Peyer's patch (tissue), 4 donors: ENCODE data around the gene RGS5.

Experiments used
- POLR2A ChIP-seq, 2 donors: fragments of 450-650 bp; IDR thresholded peaks; one replicate each; pipeline ENCODE4 v1.5.1; 2017; ENCODE audit warnings: antibody characterized with exemption in 2 of 2, mild to moderate bottlenecking in 2 of 2, moderate library complexity in 2 of 2
- TF ChIP-seq, protein P1 (sequence below), 6 experiments: fragments of 450-650 bp in 4 of 6; fragments of 200-600 bp in 2 of 6; sonication (generic) in 1 of 6; IDR thresholded peaks; one replicate each; pipeline ENCODE4 v1.5.1; 2017 to 2019; ENCODE audit warnings: antibody characterized with exemption in 6 of 6, mild to moderate bottlenecking in 3 of 6, moderate library complexity in 1 of 6

DNA sequence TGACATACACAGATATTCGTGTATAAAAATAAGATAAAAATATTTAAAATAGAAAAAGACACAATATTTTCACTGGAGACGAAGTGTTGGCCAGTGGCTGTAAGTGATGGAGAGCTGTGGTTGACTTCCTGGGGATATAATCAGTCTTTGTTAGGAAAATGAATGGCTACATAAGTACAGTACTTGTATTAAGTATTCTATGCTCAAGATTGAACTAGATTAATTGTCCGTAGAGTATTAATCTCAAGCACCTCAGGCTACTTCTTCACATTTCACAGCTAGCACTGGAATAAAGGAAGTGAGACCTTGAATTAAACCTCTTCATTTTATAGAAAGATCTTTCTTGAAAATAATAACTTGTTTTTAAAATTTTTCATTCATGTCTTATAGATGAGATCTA is 39.0 kb upstream of the RGS5 start:
- TF ChIP-seq, protein P1, sequence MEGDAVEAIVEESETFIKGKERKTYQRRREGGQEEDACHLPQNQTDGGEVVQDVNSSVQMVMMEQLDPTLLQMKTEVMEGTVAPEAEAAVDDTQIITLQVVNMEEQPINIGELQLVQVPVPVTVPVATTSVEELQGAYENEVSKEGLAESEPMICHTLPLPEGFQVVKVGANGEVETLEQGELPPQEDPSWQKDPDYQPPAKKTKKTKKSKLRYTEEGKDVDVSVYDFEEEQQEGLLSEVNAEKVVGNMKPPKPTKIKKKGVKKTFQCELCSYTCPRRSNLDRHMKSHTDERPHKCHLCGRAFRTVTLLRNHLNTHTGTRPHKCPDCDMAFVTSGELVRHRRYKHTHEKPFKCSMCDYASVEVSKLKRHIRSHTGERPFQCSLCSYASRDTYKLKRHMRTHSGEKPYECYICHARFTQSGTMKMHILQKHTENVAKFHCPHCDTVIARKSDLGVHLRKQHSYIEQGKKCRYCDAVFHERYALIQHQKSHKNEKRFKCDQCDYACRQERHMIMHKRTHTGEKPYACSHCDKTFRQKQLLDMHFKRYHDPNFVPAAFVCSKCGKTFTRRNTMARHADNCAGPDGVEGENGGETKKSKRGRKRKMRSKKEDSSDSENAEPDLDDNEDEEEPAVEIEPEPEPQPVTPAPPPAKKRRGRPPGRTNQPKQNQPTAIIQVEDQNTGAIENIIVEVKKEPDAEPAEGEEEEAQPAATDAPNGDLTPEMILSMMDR (IDR thresholded peaks at IDR 0.05), result no peak
- no peak for TF ChIP-seq POLR2A (IDR thresholded peaks at IDR 0.05)
